H1 (cell line): Measurements from ENCODE around the gene SH3YL1. TPM values are rescaled to one million over a fixed set of nuclear protein-coding genes. Genes with fewer than 3 reads are reported as not detected.

ENCODE experiments used
- CTCF ChIA-PET: fragments of 300-600 bp; sonication (Branson Sonifier 250); formaldehyde crosslinking; loops from one replicate; lab custom pipeline; 2021; ENCODE audit not compliant: partially characterized antibody; lab: Charles Lee
- POLR2A ChIA-PET: fragments of 300-600 bp; sonication (Branson Sonifier 250); formaldehyde crosslinking; loops from one replicate; lab custom pipeline; 2021; ENCODE audit warnings: inconsistent platforms; ENCODE audit not compliant: partially characterized antibody; lab: Charles Lee
- DNase-seq, 2 experiments: peaks; one replicate each; pipeline versions ENCODE4 v3.0.0 to v3.0.0-alpha.2; 2010 to 2022; ENCODE audit warnings: low spot score in 2 of 2, low read depth in 1 of 2, mixed read lengths in 1 of 2
- FAIRE-seq: peaks from 2 replicates; lab custom pipeline; 2011; peaks lifted over from hg19 to GRCh38; lab: Jason Lieb, UNC
- H2AFZ ChIP-seq: 2 replicates; pipeline ENCODE4 v1.8.1; 2012; ENCODE audit warnings: low read length, inconsistent platforms
- H2AK5ac ChIP-seq: 2 replicates; pipeline ENCODE4 v1.6.1; 2013; ENCODE audit warnings: low read depth, low read length
- H2BK120ac ChIP-seq: replicated peaks from 2 replicates; pipeline ENCODE3; 2013; ENCODE audit warnings: low read depth, low read length, inconsistent platforms
- H2BK12ac ChIP-seq: 2 replicates; pipeline ENCODE4 v1.6.1; 2013; ENCODE audit warnings: low read depth, low read length
- H2BK15ac ChIP-seq: 2 replicates; pipeline ENCODE4 v1.6.1; 2013; ENCODE audit warnings: low read length
- H2BK20ac ChIP-seq: 2 replicates; pipeline ENCODE4 v1.6.1; 2013; ENCODE audit warnings: low read length
- H2BK5ac ChIP-seq: 2 replicates; pipeline ENCODE4 v1.6.1; 2013; ENCODE audit warnings: low read depth, low read length
- H3K14ac ChIP-seq: 2 replicates; pipeline ENCODE4 v1.6.1; 2013; ENCODE audit warnings: inconsistent platforms; ENCODE audit not compliant: insufficient read length
- H3K18ac ChIP-seq: 2 replicates; pipeline ENCODE4 v1.6.1; 2013; ENCODE audit warnings: low read length; ENCODE audit errors: extremely low read depth
- H3K23ac ChIP-seq: 2 replicates; pipeline ENCODE4 v1.6.1; 2013; ENCODE audit warnings: inconsistent platforms; ENCODE audit not compliant: insufficient read length
- H3K23me2 ChIP-seq: 2 replicates; pipeline ENCODE4 v1.6.1; 2013; ENCODE audit warnings: low read depth, low read length
- H3K27ac ChIP-seq: 2 replicates; pipeline ENCODE4 v1.6.1; 2011; ENCODE audit warnings: low read depth, low read length, inconsistent platforms
- H3K27me3 ChIP-seq, 4 experiments: replicated peaks in 1 of 4; 1 replicate in 1 of 4; 2 replicates in 3 of 4; pipeline versions ENCODE4 v1.6.1 to v1.8.1; 2011 to 2013; ENCODE audit warnings: low read length in 3 of 4, mild to moderate bottlenecking in 3 of 4, inconsistent platforms in 2 of 4, mixed read lengths in 2 of 4, moderate library complexity in 1 of 4; ENCODE audit not compliant: control insufficient read depth in 3 of 4, insufficient read depth in 3 of 4; ENCODE audit errors: extremely low read depth in 1 of 4
- H3K36me3 ChIP-seq, 4 experiments: 2 replicates each; pipeline versions ENCODE4 v1.6.1 to v1.8.1; 2011 to 2013; ENCODE audit warnings: mild to moderate bottlenecking in 4 of 4, low read length in 3 of 4, moderate library complexity in 2 of 4, control low read depth in 1 of 4, inconsistent platforms in 1 of 4; ENCODE audit not compliant: insufficient read depth in 4 of 4, control insufficient read depth in 2 of 4
- H3K4ac ChIP-seq: replicated peaks from 2 replicates; pipeline ENCODE3; 2013; ENCODE audit warnings: low read length, low read depth, mixed read lengths, inconsistent platforms; ENCODE audit not compliant: insufficient read length
- H3K4me1 ChIP-seq, 4 experiments: replicated peaks in 1 of 4; 1 replicate in 1 of 4; 2 replicates in 3 of 4; pipeline versions ENCODE4 v1.6.1 to v1.8.1; 2011 to 2013; ENCODE audit warnings: low read length in 3 of 4, inconsistent platforms in 2 of 4, mixed read lengths in 1 of 4; ENCODE audit not compliant: insufficient read depth in 4 of 4, control insufficient read depth in 3 of 4
- H3K4me2 ChIP-seq, 2 experiments: 2 replicates each; pipeline versions ENCODE4 v1.6.1 to v1.8.1; 2011 to 2013; ENCODE audit warnings: low read depth in 2 of 2, low read length in 2 of 2, control low read depth in 1 of 2, inconsistent platforms in 1 of 2, mild to moderate bottlenecking in 1 of 2; ENCODE audit not compliant: insufficient read depth in 1 of 2
- H3K4me3 ChIP-seq, 4 experiments: fragments of 200-600, 300-600 bp in 1 of 4; sonication (generic), shearing (Covaris generic), sonication (Bioruptor Twin) in 1 of 4; 2 replicates each; pipeline versions ENCODE4 v1.5.1 to v1.8.1; 2011 to 2016; ENCODE audit warnings: low read length in 4 of 4, low read depth in 3 of 4, control low read depth in 2 of 4, inconsistent platforms in 2 of 4, mild to moderate bottlenecking in 2 of 4, mixed read lengths in 1 of 4, moderate library complexity in 1 of 4; ENCODE audit not compliant: insufficient read depth in 2 of 4; ENCODE audit errors: extremely low read depth in 1 of 4
- H3K56ac ChIP-seq: replicated peaks from 2 replicates; pipeline ENCODE3; 2013; ENCODE audit warnings: low read depth, mild to moderate bottlenecking, mixed read lengths, low read length, inconsistent platforms; ENCODE audit not compliant: insufficient read length
- H3K79me1 ChIP-seq: 2 replicates; pipeline ENCODE4 v1.6.1; 2013; ENCODE audit warnings: low read depth, low read length, control low read depth
- H3K79me2 ChIP-seq, 2 experiments: 2 replicates each; pipeline versions ENCODE4 v1.6.1 to v1.8.1; 2012 to 2013; ENCODE audit warnings: low read length in 2 of 2, mild to moderate bottlenecking in 2 of 2, inconsistent platforms in 1 of 2; ENCODE audit not compliant: insufficient read depth in 2 of 2, control insufficient read depth in 1 of 2
- H3K9ac ChIP-seq, 4 experiments: replicated peaks in 1 of 4; 1 replicate in 1 of 4; 2 replicates in 3 of 4; pipeline versions ENCODE4 v1.6.1 to v1.8.1; 2011 to 2013; ENCODE audit warnings: low read depth in 3 of 4, low read length in 3 of 4, control low read depth in 2 of 4, mild to moderate bottlenecking in 2 of 4, moderate library complexity in 2 of 4, inconsistent platforms in 1 of 4; ENCODE audit errors: extremely low read depth in 1 of 4
- H3K9me3 ChIP-seq, 2 experiments: 2 replicates each; pipeline versions ENCODE4 v1.6.1 to v1.8.1; 2012 to 2013; ENCODE audit warnings: mild to moderate bottlenecking in 2 of 2, moderate library complexity in 2 of 2, control low read depth in 1 of 2, inconsistent platforms in 1 of 2, low read depth in 1 of 2, low read length in 1 of 2, mixed read lengths in 1 of 2; ENCODE audit not compliant: insufficient read depth in 2 of 2
- H4K20me1 ChIP-seq, 2 experiments: replicated peaks in 1 of 2; 2 replicates each; pipeline versions ENCODE3 to v1.8.1; 2011 to 2013; ENCODE audit warnings: inconsistent platforms in 2 of 2, low read length in 2 of 2, mild to moderate bottlenecking in 1 of 2; ENCODE audit not compliant: insufficient read depth in 2 of 2, control insufficient read depth in 1 of 2
- H4K5ac ChIP-seq: 2 replicates; pipeline ENCODE4 v1.6.1; 2013; ENCODE audit warnings: low read length, low read depth, mixed read lengths, inconsistent platforms; ENCODE audit not compliant: insufficient read length
- H4K8ac ChIP-seq: 2 replicates; pipeline ENCODE4 v1.8.0; 2013; ENCODE audit warnings: mild to moderate bottlenecking, moderate library complexity, low read length, inconsistent platforms; ENCODE audit not compliant: insufficient read depth; ENCODE audit errors: extremely low read depth
- H4K91ac ChIP-seq: replicated peaks from 2 replicates; pipeline ENCODE3; 2013; ENCODE audit warnings: low read length, mixed read lengths, inconsistent platforms; ENCODE audit not compliant: insufficient read length
- CHD2 ChIP-seq: IDR thresholded peaks from 2 replicates; pipeline ENCODE4 v1.6.1; 2012; ENCODE audit warnings: low read length, improper control_type of control experiment
- E2F6 ChIP-seq: IDR thresholded peaks from 2 replicates; pipeline ENCODE4 v1.6.1; 2012; ENCODE audit warnings: inconsistent platforms
- EGR1 ChIP-seq: IDR thresholded peaks from 2 replicates; pipeline ENCODE4 v1.6.1; 2011; ENCODE audit warnings: low read depth, low read length, borderline replicate concordance
- FOSL1 ChIP-seq: IDR thresholded peaks from 2 replicates; pipeline ENCODE4 v1.6.1; 2011; ENCODE audit warnings: mild to moderate bottlenecking, low read depth, low read length, moderate library complexity; ENCODE audit not compliant: insufficient read depth
- JUN ChIP-seq: IDR thresholded peaks from 2 replicates; pipeline ENCODE4 v1.6.1; 2011; ENCODE audit warnings: low read depth, mild to moderate bottlenecking, improper control_type of control experiment, low read length
- JUND ChIP-seq: IDR thresholded peaks from 2 replicates; pipeline ENCODE4 v1.6.1; 2011; ENCODE audit warnings: mild to moderate bottlenecking, improper control_type of control experiment, low read length
- KDM5A ChIP-seq: fragments of 200-600 bp; IDR thresholded peaks from 2 replicates; pipeline ENCODE4 v1.7.1; 2012; ENCODE audit warnings: mild to moderate bottlenecking, low read length, inconsistent platforms, mixed read lengths
- POLR2A ChIP-seq, 2 experiments: IDR thresholded peaks; 1 replicate in 1 of 2; 2 replicates in 1 of 2; pipeline ENCODE4 v1.6.1; 2011; ENCODE audit warnings: low read depth in 2 of 2, low read length in 2 of 2, mild to moderate bottlenecking in 2 of 2; ENCODE audit errors: control extremely low read depth in 1 of 2
- SP2 ChIP-seq: IDR thresholded peaks from 2 replicates; pipeline ENCODE4 v1.6.1; 2012; ENCODE audit warnings: mild to moderate bottlenecking, low read length, inconsistent platforms
- YY1 ChIP-seq: IDR thresholded peaks from 2 replicates; pipeline ENCODE4 v1.6.1; 2011; ENCODE audit warnings: low read depth, mild to moderate bottlenecking, low read length
- WGBS, 2 experiments: shearing (Covaris generic) in 1 of 2; methylation state at CpG; one replicate each; pipeline versions ENCODE4 v1.1.6 to v1.1.7; 2013 to 2015; ENCODE audit warnings: low lambda C conversion rate in 2 of 2, mixed read lengths in 2 of 2, inconsistent platforms in 1 of 2, low coverage in 1 of 2, missing lambda C conversion rate in 1 of 2; ENCODE audit not compliant: insufficient replicate concordance in 2 of 2, insufficient coverage in 1 of 2, insufficient read length in 1 of 2; ENCODE audit errors: extremely low coverage in 1 of 2, missing lambda C conversion rate in 1 of 2; 5-methylcytosine and 5-hydroxymethylcytosine counted together
- polyA plus RNA-seq, 7 experiments: library from polyadenylated mRNA; depleted of rRNA in 3 of 7; stranded (reverse) in 5 of 7; unstranded in 2 of 7; fragments of >200 nt in 5 of 7; fragments of 200-250 nt in 2 of 7; gene quantifications; 1 replicate in 5 of 7; 2 replicates in 1 of 7; 4 replicates in 1 of 7; pipeline versions ENCODE4 v1.2.1 to v1.2.3, GENCODE V29; 2011 to 2013; ENCODE audit warnings: missing spikeins in 2 of 7, mixed read lengths in 2 of 7
- total RNA-seq: library from RNA; stranded (reverse); fragmentation: NEBNext Ultra II Directional; extraction: Animal tissue kit (Norgen Biotek cat#: 25700); gene quantifications from 2 replicates; pipeline ENCODE4 v1.2.1, GENCODE V29; 2021
- TF ChIP-seq, protein P1 (sequence below), 3 experiments: IDR thresholded peaks; 1 replicate in 2 of 3; 2 replicates in 1 of 3; pipeline versions ENCODE4 v1.5.1 to v1.6.1; 2011; ENCODE audit warnings: low read length in 3 of 3, mild to moderate bottlenecking in 3 of 3, inconsistent platforms in 2 of 3, low read depth in 1 of 3, moderate library complexity in 1 of 3; ENCODE audit not compliant: insufficient read depth in 1 of 3; ENCODE audit errors: control extremely low read depth in 1 of 3

Gene SH3YL1
- total and polyA plus RNA-seq, 2 of the 8 experiments (the other 6 are each of a cell fraction or from before 2014, with no cell fraction given) = 13.6 to 37.2 TPM

- no peak overlapping the region for H4K8ac ChIP-seq
- H3K9ac ChIP-seq = no peak overlapping the region
- peaks cover 3 to 35% of the 10 kb centered on the region in 2 experiments; a peak in 3 of 4 replicates for H3K79me2 ChIP-seq
- peaks cover 12 to 77% (median 38%) of the 10 kb centered on the region in 4 experiments for H3K36me3 ChIP-seq
- no peak overlapping the region for H4K5ac ChIP-seq
- no peaks in the 10 kb centered on the region for H3K23me2 ChIP-seq
- no peak overlapping the region for H3K14ac ChIP-seq
- no peak overlapping the region for H2AK5ac ChIP-seq
- H2BK12ac ChIP-seq = no peak overlapping the region
- FAIRE-seq (no peak), DNase-seq (no peak)
- no peak overlapping the region for H3K56ac ChIP-seq
- no peaks in the 10 kb centered on the region for H3K27me3 ChIP-seq
- peaks cover 11 to 16% of the 10 kb centered on the region in 2 experiments for H4K20me1 ChIP-seq
- no peak overlapping the region for H3K23ac ChIP-seq
- ChIA-PET CTCF (interaction anchor here (0.8 kb wide), 1 partner anchor 11 kb away, joined by 4 read pairs; no protein-coding TSS in a partner anchor), POLR2A (no interaction called here)
- H2BK120ac ChIP-seq = no peak overlapping the region
- H2BK15ac ChIP-seq = no peak overlapping the region
- H3K4me1 ChIP-seq = peaks cover 0 to 8% (median under 1%) of the 10 kb centered on the region in 4 experiments; a peak in 3 of 7 replicates
- peaks cover 2% of the 10 kb centered on the region; the same call in 1 of the 2 replicates for H3K79me1 ChIP-seq
- no peak overlapping the region for H2BK20ac ChIP-seq
- no peak overlapping the region for H4K91ac ChIP-seq
- no peak overlapping the region for H3K18ac ChIP-seq
- no peaks in the 10 kb centered on the region for H3K9me3 ChIP-seq
- no peak overlapping the region for H3K27ac ChIP-seq
- no peak overlapping the region for H2AFZ ChIP-seq
- no peak overlapping the region for H2BK5ac ChIP-seq
- H3K4me2 ChIP-seq = no peak overlapping the region
- WGBS, 2 experiments = 91% methylated on average over 2 of the region's 2 CpGs; no CpG with 5 or more reads in 1 of the 2 experiments
- no peak overlapping the region for H3K4ac ChIP-seq
- no peak overlapping the region for H3K4me3 ChIP-seq
- TF ChIP-seq FOSL1 (no peak), KDM5A (no peak), EGR1 (no peak), JUND (no peak), SP2 (no peak), CHD2 (no peak), YY1 (no peak), E2F6 (no peak), JUN (no peak), POLR2A (IDR thresholded peaks at IDR 0.05; ENCODE audit: control extremely low read depth in 1 of 2, low read depth in 2 of 2, low read length in 2 of 2) (no peak)
- TF ChIP-seq, protein P1, sequence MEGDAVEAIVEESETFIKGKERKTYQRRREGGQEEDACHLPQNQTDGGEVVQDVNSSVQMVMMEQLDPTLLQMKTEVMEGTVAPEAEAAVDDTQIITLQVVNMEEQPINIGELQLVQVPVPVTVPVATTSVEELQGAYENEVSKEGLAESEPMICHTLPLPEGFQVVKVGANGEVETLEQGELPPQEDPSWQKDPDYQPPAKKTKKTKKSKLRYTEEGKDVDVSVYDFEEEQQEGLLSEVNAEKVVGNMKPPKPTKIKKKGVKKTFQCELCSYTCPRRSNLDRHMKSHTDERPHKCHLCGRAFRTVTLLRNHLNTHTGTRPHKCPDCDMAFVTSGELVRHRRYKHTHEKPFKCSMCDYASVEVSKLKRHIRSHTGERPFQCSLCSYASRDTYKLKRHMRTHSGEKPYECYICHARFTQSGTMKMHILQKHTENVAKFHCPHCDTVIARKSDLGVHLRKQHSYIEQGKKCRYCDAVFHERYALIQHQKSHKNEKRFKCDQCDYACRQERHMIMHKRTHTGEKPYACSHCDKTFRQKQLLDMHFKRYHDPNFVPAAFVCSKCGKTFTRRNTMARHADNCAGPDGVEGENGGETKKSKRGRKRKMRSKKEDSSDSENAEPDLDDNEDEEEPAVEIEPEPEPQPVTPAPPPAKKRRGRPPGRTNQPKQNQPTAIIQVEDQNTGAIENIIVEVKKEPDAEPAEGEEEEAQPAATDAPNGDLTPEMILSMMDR (IDR thresholded peaks at IDR 0.05; ENCODE audit: control extremely low read depth in 1 of 3, insufficient read depth in 1 of 3, low read depth in 1 of 3, low read length in 3 of 3) = no peak
These were observed 14.6 kb upstream of the SH3YL1 start for GRCh38 chr2:278312-278926.
